Body of pancreas (tissue), 4 donors: Measurements from ENCODE around the gene IFRD2.

Source experiments
- CTCF ChIP-seq, 7 experiments: fragments of 450-650 bp in 4 of 7; fragments of 200-600 bp in 3 of 7; sonication (generic) in 3 of 7; IDR thresholded peaks; one replicate each; pipeline ENCODE4 v1.5.1; 2016 to 2019; ENCODE audit warnings: antibody characterized with exemption in 7 of 7
- POLR2A ChIP-seq, 3 donors: fragments of 450-650 bp; IDR thresholded peaks; one replicate each; pipeline ENCODE4 v1.6.1; 2016; ENCODE audit warnings: antibody characterized with exemption in 3 of 3, mild to moderate bottlenecking in 2 of 3

DNA sequence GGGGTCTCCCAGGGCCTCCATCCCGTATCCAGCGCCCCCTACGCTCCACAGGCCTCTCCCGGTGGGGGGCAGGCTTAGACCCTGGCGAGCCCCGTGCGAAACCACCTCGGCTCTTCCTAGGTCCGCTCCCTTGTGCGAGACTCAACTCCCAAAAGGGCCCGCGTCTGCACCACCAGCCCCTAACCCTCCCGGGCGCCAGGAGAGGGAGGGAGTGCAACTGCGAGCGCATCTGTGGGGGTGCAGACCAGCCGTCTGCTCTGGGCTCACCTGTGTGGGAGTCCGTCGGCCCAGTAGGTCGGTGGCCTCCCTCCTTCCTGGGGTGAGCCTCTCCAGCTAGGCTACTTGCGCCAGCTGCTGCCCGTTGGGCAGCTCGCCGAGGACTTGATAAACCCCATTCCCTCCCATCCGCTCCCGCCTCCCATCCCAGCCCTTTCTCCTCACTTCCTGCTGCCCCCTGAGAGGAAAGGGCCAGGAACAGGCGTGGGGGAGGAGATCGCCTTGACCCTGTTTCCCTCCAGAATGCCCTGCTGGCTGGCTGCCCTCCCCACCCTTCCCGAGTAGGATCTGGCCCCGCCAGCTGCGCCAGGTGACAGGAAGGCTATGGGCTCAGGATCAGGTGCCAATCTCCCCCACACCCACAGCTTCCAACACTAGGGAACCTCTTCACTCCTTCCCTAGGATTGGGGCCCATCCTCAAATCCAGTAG lies 30.3 kb upstream of the IFRD2 start, which contains the start of gene HYAL2:
- TF ChIP-seq POLR2A (IDR thresholded peaks at IDR 0.05): peak in 2 of 3 donors; percentile 24 to 36
- no peak for TF ChIP-seq CTCF (IDR thresholded peaks at IDR 0.05)
